B cell (primary cell): ENCODE measurements around the gene MCM3AP. TPM values are rescaled to one million over a fixed set of nuclear protein-coding genes. Genes with fewer than 3 reads are reported as not detected.

ENCODE experiments used
- ATAC-seq: fragments of 200-7000 bp; cut with Tn5 transposase; one replicate; pipeline ENCODE4 v1.10.0; 2021; ENCODE audit warnings: low read depth, mild to moderate bottlenecking, moderate number of reproducible peaks, moderate library complexity
- CTCF ChIA-PET: fragments of 350-600 bp; sonication (Branson Sonifier 250); formaldehyde crosslinking; loops from one replicate; lab custom pipeline; 2021; ENCODE audit warnings: antibody characterized with exemption, inconsistent platforms; lab: Charles Lee
- POLR2A ChIA-PET: fragments of 350-600 bp; sonication (Branson Sonifier 250); formaldehyde crosslinking; loops from one replicate; lab custom pipeline; 2021; ENCODE audit warnings: antibody characterized with exemption; lab: Charles Lee
- DNase-seq: peaks from one replicate; pipeline ENCODE4 v3.0.0; 2013
- H2AFZ ChIP-seq: 2 replicates; pipeline ENCODE4 v1.6.1; 2012; ENCODE audit warnings: mild to moderate bottlenecking, low read depth, low read length; ENCODE audit not compliant: insufficient read depth, poor library complexity, severe bottlenecking
- H3K27ac ChIP-seq, 2 donors: 1 replicate in 1 of 2; 2 replicates in 1 of 2; pipeline ENCODE4 v1.5.1; 2012 to 2013; ENCODE audit warnings: low read length in 2 of 2, mild to moderate bottlenecking in 2 of 2, moderate library complexity in 1 of 2
- H3K27me3 ChIP-seq, 4 experiments: fragments of 200-600 bp in 1 of 4; sonication (generic) in 1 of 4; replicated peaks in 1 of 4; 1 replicate in 2 of 4; 2 replicates in 2 of 4; pipeline versions ENCODE4 v1.6.1 to v1.7.0; 2013 to 2016; ENCODE audit warnings: low read length in 3 of 4, mild to moderate bottlenecking in 2 of 4, mixed read lengths in 1 of 4, moderate library complexity in 1 of 4; ENCODE audit not compliant: insufficient read depth in 4 of 4, control insufficient read depth in 3 of 4; ENCODE audit errors: control extremely low read depth in 1 of 4
- H3K36me3 ChIP-seq, 2 experiments: replicated peaks in 1 of 2; 1 replicate in 1 of 2; 2 replicates in 1 of 2; pipeline versions ENCODE4 v1.6.1 to v1.7.1; 2013; ENCODE audit warnings: low read length in 1 of 2; ENCODE audit not compliant: insufficient read depth in 2 of 2, control insufficient read depth in 1 of 2; ENCODE audit errors: control extremely low read depth in 1 of 2, extremely low read depth in 1 of 2
- H3K4me1 ChIP-seq, 2 donors: fragments of 200-600 bp in 1 of 2; sonication (generic) in 1 of 2; 1 replicate in 1 of 2; 2 replicates in 1 of 2; pipeline versions ENCODE4 v1.5.1 to v1.6.1; 2013 to 2017; ENCODE audit warnings: low read length in 2 of 2; ENCODE audit not compliant: control insufficient read depth in 2 of 2, insufficient read depth in 2 of 2
- H3K4me2 ChIP-seq: replicated peaks from 2 replicates; pipeline ENCODE3; 2012; ENCODE audit warnings: mild to moderate bottlenecking, low read depth, low read length; ENCODE audit not compliant: poor library complexity, severe bottlenecking
- H3K4me3 ChIP-seq, 5 experiments: fragments of 200-600 bp in 1 of 5; sonication (generic) in 1 of 5; 1 replicate in 3 of 5; 2 replicates in 2 of 5; pipeline versions ENCODE4 v1.5.1 to v1.7.0; 2011 to 2016; ENCODE audit warnings: low read length in 4 of 5, mild to moderate bottlenecking in 4 of 5, low read depth in 2 of 5, control low read depth in 1 of 5, moderate library complexity in 1 of 5; ENCODE audit not compliant: insufficient read depth in 1 of 5; ENCODE audit errors: control extremely low read depth in 1 of 5, extremely low read depth in 1 of 5
- H3K79me2 ChIP-seq: fragments of 200-600 bp; sonication (generic); one replicate; pipeline ENCODE4 v1.6.0; 2016; ENCODE audit warnings: low read length; ENCODE audit not compliant: control insufficient read depth, insufficient read depth
- H3K9ac ChIP-seq: fragments of 200-600 bp; sonication (generic); 2 replicates; pipeline ENCODE4 v1.6.1; 2017; ENCODE audit warnings: mild to moderate bottlenecking, low read length, moderate library complexity
- H3K9me3 ChIP-seq, 3 donors: one replicate each; pipeline versions ENCODE4 v1.6.1 to v1.7.1; 2013; ENCODE audit warnings: low read length in 2 of 3; ENCODE audit not compliant: control insufficient read depth in 2 of 3, insufficient read depth in 1 of 3; ENCODE audit errors: control extremely low read depth in 1 of 3
- H4K20me1 ChIP-seq: 2 replicates; pipeline ENCODE4 v1.6.0; 2012; ENCODE audit warnings: mild to moderate bottlenecking, low read length; ENCODE audit not compliant: insufficient read depth, control insufficient read depth, poor library complexity, severe bottlenecking
- H3K27ac Mint-ChIP-seq: one replicate; pipeline ENCODE4 v1.8.0; 2021; ENCODE audit warnings: mixed read lengths
- H3K27me3 Mint-ChIP-seq: one replicate; pipeline ENCODE4 v1.8.0; 2021; ENCODE audit warnings: mixed read lengths
- H3K4me1 Mint-ChIP-seq: one replicate; pipeline ENCODE4 v1.8.0; 2021; ENCODE audit warnings: mixed read lengths
- H3K4me3 Mint-ChIP-seq: one replicate; pipeline ENCODE4 v1.8.0; 2021; ENCODE audit warnings: mixed read lengths
- H3K9me3 Mint-ChIP-seq: one replicate; pipeline ENCODE4 v1.8.0; 2022; ENCODE audit warnings: mixed read lengths; ENCODE audit not compliant: insufficient read depth
- CTCF ChIP-seq: fragments of 200-600 bp; IDR thresholded peaks from one replicate; pipeline ENCODE4 v1.8.0; 2022; ENCODE audit warnings: antibody characterized with exemption, mild to moderate bottlenecking
- EZH2 ChIP-seq: IDR thresholded peaks from 2 replicates; pipeline ENCODE4 v1.6.1; 2012; ENCODE audit warnings: borderline replicate concordance, low read depth, mild to moderate bottlenecking, moderate library complexity, low read length; ENCODE audit not compliant: insufficient read depth, poor library complexity, severe bottlenecking
- WGBS: methylation state at CpG from one replicate; pipeline ENCODE4 v1.1.5; 2013; ENCODE audit warnings: missing lambda C conversion rate; ENCODE audit not compliant: insufficient coverage; 5-methylcytosine and 5-hydroxymethylcytosine counted together
- intact Hi-C: fragments of 100-400 bp; cut with micrococcal nuclease; formaldehyde crosslinking; loops from one replicate; pipeline ENCODE4 v1.10.0; 2022
- polyA plus RNA-seq: library from polyadenylated mRNA; depleted of rRNA; stranded (reverse); fragments of >200 nt; gene quantifications from 2 replicates; pipeline ENCODE4 v1.2.3, GENCODE V29; 2012
- total RNA-seq, 2 donors: library from RNA; stranded (reverse); fragments of 120-200 nt in 1 of 2; gene quantifications; 1 replicate in 1 of 2; 2 replicates in 1 of 2; pipeline versions ENCODE4 v1.2.3 to v1.2.4, GENCODE V29; 2013 to 2022

MCM3AP gene
- total and polyA plus RNA-seq, 2 donors (not counting 1 experiment from before 2014, with no cell fraction given), result 61.7 to 180 TPM

GRCh38 chr21:46323710-46324389 is 38.4 kb upstream of the MCM3AP start, which contains the start of the genes C21orf58 and PCNT:
Gene C21orf58, minus strand, starts transcription at chr21:46323870. Its CDS starts 1,132 bp downstream, at chr21:46322738.
Gene PCNT, plus strand, starts transcription at chr21:46324156. Its CDS starts 73 bp downstream, at chr21:46324229.
- Histone ChIP-seq H3K27ac (peak within 1 kb of the TSS; percentile 95 to 96), H3K9me3 (no peaks in the 10 kb centered on the region), H4K20me1 (no peaks in the 10 kb centered on the region), H2AFZ (peak within 1 kb of the TSS; percentile 93), H3K36me3 (peaks cover 0 to 2% of the 10 kb centered on the region in 2 experiments), H3K4me1 (peaks cover 16 to 23% of the 10 kb centered on the region in 2 donors), H3K27me3 (peaks cover 0 to 3% (median 0%) of the 10 kb centered on the region in 4 experiments), H3K4me2 (peak within 1 kb of the TSS; percentile 97), H3K9ac (peak within 1 kb of the TSS; percentile 87), H3K4me3 (peak within 1 kb of the TSS; percentile 54 to 100 (median 95)), H3K79me2 (peaks cover 25% of the 10 kb centered on the region)
- Mint-ChIP-seq H3K9me3 (no peaks in the 10 kb centered on the region), H3K4me3 (peak within 1 kb of the TSS; percentile 88), H3K27ac (peak within 1 kb of the TSS; percentile 95), H3K4me1 (peaks cover 24% of the 10 kb centered on the region), H3K27me3 (no peaks in the 10 kb centered on the region)
- TF ChIP-seq CTCF (no peak), EZH2 (no peak)
- DNase-seq (peak; percentile 98), ATAC-seq (peak; percentile 80)
- intact Hi-C loops, result loop anchor here (1.0 to 2.0 kb wide), 5 partner anchors 38 to 181 kb away; partner anchors contain the start of genes DIP2A, LSS, SPATC1L and YBEY
- ChIA-PET CTCF (no interaction called here), POLR2A (no interaction called here)
- WGBS, result under 1% methylated on average over 76 of the region's 76 CpGs

- peak overlapping the region; percentile 88 for H3K4me3 Mint-ChIP-seq
- ChIA-PET POLR2A (no interaction called here), CTCF (interaction anchor here (0.7 kb wide), 1 partner anchor 19 kb away, joined by 3 read pairs; no protein-coding TSS in a partner anchor)
- Histone ChIP-seq H3K79me2 (peaks cover 30% of the 10 kb centered on the region), H4K20me1 (no peaks in the 10 kb centered on the region), H3K9ac (peak overlapping the region; percentile 87), H3K36me3 (peaks cover 0 to 2% of the 10 kb centered on the region in 2 experiments), H3K4me1 (peaks cover 16 to 23% of the 10 kb centered on the region in 2 donors), H2AFZ (peak overlapping the region; percentile 93), H3K27ac (peak overlapping the region in 1 of 2 donors; percentile 95), H3K9me3 (no peaks in the 10 kb centered on the region), H3K27me3 (peaks cover 0 to 3% (median 0%) of the 10 kb centered on the region in 4 experiments), H3K4me2 (peak overlapping the region; percentile 97), H3K4me3 (peak overlapping the region; percentile 54 to 100 (median 95))
- intact Hi-C loops, result no loop called here
- no peak for DNase-seq
- no peak for TF ChIP-seq CTCF
- TF ChIP-seq EZH2, result no peak
- H3K4me1 Mint-ChIP-seq, result peaks cover 24% of the 10 kb centered on the region
- H3K27me3 Mint-ChIP-seq, result no peaks in the 10 kb centered on the region
- ATAC-seq, result no peak
- peak overlapping the region; percentile 59 for H3K27ac Mint-ChIP-seq
- WGBS, result under 1% methylated on average over 34 of the region's 34 CpGs
- no peaks in the 10 kb centered on the region for H3K9me3 Mint-ChIP-seq
Measured at GRCh38 chr21:46323227-46323709, 37.9 kb upstream of the MCM3AP start.
